ENCODE measurements around the gene PRDM15.

PRDM15 gene

DNA sequence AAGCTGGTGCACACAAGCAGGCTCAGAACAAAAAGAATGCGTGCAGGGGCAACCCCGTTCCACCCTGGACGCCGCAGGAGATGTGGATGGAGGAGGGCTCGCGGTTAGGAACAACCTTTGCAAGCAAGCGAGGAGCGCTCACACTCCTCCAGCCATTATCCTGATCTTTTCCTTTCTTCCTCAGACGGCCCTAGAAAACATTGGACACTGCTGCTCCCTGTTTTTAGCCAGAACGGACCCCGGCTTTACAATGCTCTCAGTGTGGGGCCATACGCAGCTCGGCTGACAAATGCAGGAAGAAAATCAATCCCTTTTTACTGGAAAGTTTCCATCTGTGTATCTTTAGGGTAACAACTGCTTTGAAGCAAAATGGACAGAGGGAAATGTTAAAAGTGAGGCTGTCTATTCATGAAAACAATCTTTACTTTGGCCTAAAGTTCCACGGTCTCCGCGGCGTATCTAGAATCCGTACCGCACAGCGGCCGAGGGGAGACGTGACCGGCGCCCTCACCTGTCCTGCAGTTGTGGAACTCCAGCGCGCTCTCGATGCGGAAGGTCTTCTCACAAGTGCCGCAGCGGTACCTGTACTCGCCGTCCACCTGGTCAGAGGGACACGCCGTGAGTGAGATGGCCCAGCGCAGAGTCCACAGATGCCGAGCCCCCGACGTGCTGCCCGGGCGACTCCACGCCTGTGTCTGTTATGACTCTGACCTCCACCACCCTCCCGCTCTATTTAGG is 44.0 kb downstream of the PRDM15 start:
- TF ChIP-seq, protein P1, sequence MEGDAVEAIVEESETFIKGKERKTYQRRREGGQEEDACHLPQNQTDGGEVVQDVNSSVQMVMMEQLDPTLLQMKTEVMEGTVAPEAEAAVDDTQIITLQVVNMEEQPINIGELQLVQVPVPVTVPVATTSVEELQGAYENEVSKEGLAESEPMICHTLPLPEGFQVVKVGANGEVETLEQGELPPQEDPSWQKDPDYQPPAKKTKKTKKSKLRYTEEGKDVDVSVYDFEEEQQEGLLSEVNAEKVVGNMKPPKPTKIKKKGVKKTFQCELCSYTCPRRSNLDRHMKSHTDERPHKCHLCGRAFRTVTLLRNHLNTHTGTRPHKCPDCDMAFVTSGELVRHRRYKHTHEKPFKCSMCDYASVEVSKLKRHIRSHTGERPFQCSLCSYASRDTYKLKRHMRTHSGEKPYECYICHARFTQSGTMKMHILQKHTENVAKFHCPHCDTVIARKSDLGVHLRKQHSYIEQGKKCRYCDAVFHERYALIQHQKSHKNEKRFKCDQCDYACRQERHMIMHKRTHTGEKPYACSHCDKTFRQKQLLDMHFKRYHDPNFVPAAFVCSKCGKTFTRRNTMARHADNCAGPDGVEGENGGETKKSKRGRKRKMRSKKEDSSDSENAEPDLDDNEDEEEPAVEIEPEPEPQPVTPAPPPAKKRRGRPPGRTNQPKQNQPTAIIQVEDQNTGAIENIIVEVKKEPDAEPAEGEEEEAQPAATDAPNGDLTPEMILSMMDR (conservative IDR thresholded peaks at IDR 0.05; ENCODE audit: low read length), result no peak
- no peak for TF ChIP-seq EZH2phosphoT487 (IDR thresholded peaks at IDR 0.05; ENCODE audit: borderline replicate concordance)
- no peak overlapping the region for H3K4me2 ChIP-seq (ENCODE audit: low read depth, low read length, poor library complexity, severe bottlenecking)
- no peak overlapping the region for H3K4me3 ChIP-seq (ENCODE audit: low read length, poor library complexity, severe bottlenecking)
- no peak overlapping the region for H3K9ac ChIP-seq (ENCODE audit: low read depth, low read length, poor library complexity, severe bottlenecking)
- H3K4me1 ChIP-seq (ENCODE audit: insufficient read depth, low read length, poor library complexity, severe bottlenecking), result no peaks in the 10 kb centered on the region
- no peaks in the 10 kb centered on the region for H3K9me2 ChIP-seq (replicated peaks; ENCODE audit: low read depth, low read length)
- no peaks in the 10 kb centered on the region for H3K27me3 ChIP-seq (ENCODE audit: insufficient read depth, low read length, poor library complexity, severe bottlenecking)
- no peaks in the 10 kb centered on the region for H4K20me1 ChIP-seq (ENCODE audit: insufficient read depth, low read length, poor library complexity, severe bottlenecking)
- H3F3A ChIP-seq (ENCODE audit: low read depth), result no peaks in the 10 kb centered on the region
- H3K36me3 ChIP-seq (ENCODE audit: insufficient read depth, low read length), result peaks cover 51% of the 10 kb centered on the region; the same call in 1 of the 2 replicates
- H3K79me2 ChIP-seq (ENCODE audit: insufficient read depth, low read length), result no peaks in the 10 kb centered on the region
- no peaks in the 10 kb centered on the region for H3K9me3 ChIP-seq (ENCODE audit: insufficient read depth, low read depth, low read length)
- H2AFZ ChIP-seq (ENCODE audit: low read length), result no peak overlapping the region

DNA sequence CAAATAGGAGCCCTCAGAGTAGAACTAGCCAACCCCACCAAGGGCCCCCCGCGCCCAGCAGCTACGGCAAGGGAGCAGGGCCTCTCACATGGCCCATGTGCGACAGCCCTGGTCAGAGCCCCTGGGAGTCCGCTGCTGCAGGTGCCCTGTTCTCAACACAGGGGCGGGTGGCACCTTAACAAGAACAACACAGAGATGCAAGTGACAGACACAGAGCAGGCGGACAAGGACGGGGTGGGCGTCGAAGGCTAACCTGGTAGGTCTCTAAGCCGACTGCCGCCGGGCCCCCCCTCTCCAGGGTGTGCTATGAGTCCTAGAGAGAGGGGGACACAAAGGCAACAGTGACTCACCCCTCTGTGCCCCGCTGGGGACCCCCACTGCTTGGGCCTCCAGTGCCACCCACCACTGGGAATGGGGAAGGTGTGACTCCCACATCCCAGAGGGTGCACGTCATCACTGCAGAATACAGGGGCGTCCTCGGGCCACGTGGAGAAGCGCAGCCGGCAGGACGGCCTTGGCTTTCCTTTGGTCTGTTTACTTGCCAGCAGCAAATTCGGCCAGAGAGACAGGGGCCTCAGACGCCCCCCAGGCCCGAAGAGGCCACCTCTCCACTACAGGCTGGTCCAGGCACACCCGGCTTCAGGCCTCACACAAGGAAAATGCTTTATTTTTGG is 44.8 kb downstream of the PRDM15 start:
- Histone ChIP-seq H3F3A (ENCODE audit: low read depth) (no peaks in the 10 kb centered on the region), H2AFZ (ENCODE audit: low read length) (no peak overlapping the region), H3K4me2 (ENCODE audit: low read depth, low read length, poor library complexity, severe bottlenecking) (no peak overlapping the region), H3K9me2 (replicated peaks; ENCODE audit: low read depth, low read length) (no peaks in the 10 kb centered on the region), H3K79me2 (ENCODE audit: insufficient read depth, low read length) (no peaks in the 10 kb centered on the region), H3K4me3 (ENCODE audit: low read length, poor library complexity, severe bottlenecking) (no peak overlapping the region), H3K36me3 (ENCODE audit: insufficient read depth, low read length) (peaks cover 48% of the 10 kb centered on the region; the same call in 1 of the 2 replicates), H3K9me3 (ENCODE audit: insufficient read depth, low read depth, low read length) (no peaks in the 10 kb centered on the region), H3K4me1 (ENCODE audit: insufficient read depth, low read length, poor library complexity, severe bottlenecking) (no peaks in the 10 kb centered on the region), H3K27me3 (ENCODE audit: insufficient read depth, low read length, poor library complexity, severe bottlenecking) (no peaks in the 10 kb centered on the region), H4K20me1 (ENCODE audit: insufficient read depth, low read length, poor library complexity, severe bottlenecking) (no peaks in the 10 kb centered on the region), H3K9ac (ENCODE audit: low read depth, low read length, poor library complexity, severe bottlenecking) (no peak overlapping the region)
- no peak for TF ChIP-seq EZH2phosphoT487 (IDR thresholded peaks at IDR 0.05; ENCODE audit: borderline replicate concordance)
- TF ChIP-seq, protein P1 (conservative IDR thresholded peaks at IDR 0.05; ENCODE audit: low read length), result no peak

- Histone ChIP-seq H3K79me2 (ENCODE audit: insufficient read depth, low read length) (no peaks in the 10 kb centered on the region), H2AFZ (ENCODE audit: low read length) (no peak overlapping the region), H4K20me1 (ENCODE audit: insufficient read depth, low read length, poor library complexity, severe bottlenecking) (no peaks in the 10 kb centered on the region), H3K27me3 (ENCODE audit: insufficient read depth, low read length, poor library complexity, severe bottlenecking) (no peaks in the 10 kb centered on the region), H3K36me3 (ENCODE audit: insufficient read depth, low read length) (peaks cover 42% of the 10 kb centered on the region; the same call in 1 of the 2 replicates), H3K4me3 (ENCODE audit: low read length, poor library complexity, severe bottlenecking) (no peak overlapping the region), H3K9me2 (replicated peaks; ENCODE audit: low read depth, low read length) (no peaks in the 10 kb centered on the region), H3K9ac (ENCODE audit: low read depth, low read length, poor library complexity, severe bottlenecking) (no peak overlapping the region), H3F3A (ENCODE audit: low read depth) (no peaks in the 10 kb centered on the region), H3K4me1 (ENCODE audit: insufficient read depth, low read length, poor library complexity, severe bottlenecking) (no peaks in the 10 kb centered on the region), H3K9me3 (ENCODE audit: insufficient read depth, low read depth, low read length) (no peaks in the 10 kb centered on the region), H3K4me2 (ENCODE audit: low read depth, low read length, poor library complexity, severe bottlenecking) (no peak overlapping the region)
- TF ChIP-seq EZH2phosphoT487 (IDR thresholded peaks at IDR 0.05; ENCODE audit: borderline replicate concordance), result no peak
- TF ChIP-seq, protein P1 (conservative IDR thresholded peaks at IDR 0.05; ENCODE audit: low read length), result no peak
These were observed 45.5 kb downstream of the PRDM15 start for GRCh38 chr21:41833497-41834115.
